ENCODE data around the gene MMP25. TPM values are rescaled to one million over a fixed set of nuclear protein-coding genes. Genes with fewer than 3 reads are reported as not detected.

MMP25 gene
- total and polyA plus RNA-seq, 10 of the 15 experiments (the other 5 are each of a cell fraction or from before 2014, with no cell fraction given) = 0.03 to 0.36 (median 0.13) TPM; not detected in 1

- no peak for TF ChIP-seq HSF1 (IDR thresholded peaks at IDR 0.05; ENCODE audit: low read depth, low read length)
- no peak for TF ChIP-seq SREBF2 (IDR thresholded peaks at IDR 0.05; ENCODE audit: low read length)
- TF ChIP-seq, protein P1, sequence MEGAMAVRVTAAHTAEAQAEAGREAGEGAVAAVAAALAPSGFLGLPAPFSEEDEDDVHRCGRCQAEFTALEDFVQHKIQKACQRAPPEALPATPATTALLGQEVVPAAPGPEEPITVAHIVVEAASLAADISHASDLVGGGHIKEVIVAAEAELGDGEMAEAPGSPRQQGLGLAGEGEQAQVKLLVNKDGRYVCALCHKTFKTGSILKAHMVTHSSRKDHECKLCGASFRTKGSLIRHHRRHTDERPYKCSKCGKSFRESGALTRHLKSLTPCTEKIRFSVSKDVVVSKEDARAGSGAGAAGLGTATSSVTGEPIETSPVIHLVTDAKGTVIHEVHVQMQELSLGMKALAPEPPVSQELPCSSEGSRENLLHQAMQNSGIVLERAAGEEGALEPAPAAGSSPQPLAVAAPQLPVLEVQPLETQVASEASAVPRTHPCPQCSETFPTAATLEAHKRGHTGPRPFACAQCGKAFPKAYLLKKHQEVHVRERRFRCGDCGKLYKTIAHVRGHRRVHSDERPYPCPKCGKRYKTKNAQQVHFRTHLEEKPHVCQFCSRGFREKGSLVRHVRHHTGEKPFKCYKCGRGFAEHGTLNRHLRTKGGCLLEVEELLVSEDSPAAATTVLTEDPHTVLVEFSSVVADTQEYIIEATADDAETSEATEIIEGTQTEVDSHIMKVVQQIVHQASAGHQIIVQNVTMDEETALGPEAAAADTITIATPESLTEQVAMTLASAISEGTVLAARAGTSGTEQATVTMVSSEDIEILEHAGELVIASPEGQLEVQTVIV (IDR thresholded peaks at IDR 0.05; ENCODE audit: borderline replicate concordance, partially characterized antibody) = no peak
- no peak for TF ChIP-seq KDM1A (IDR thresholded peaks at IDR 0.05; ENCODE audit: borderline replicate concordance)
- no peak for TF ChIP-seq MXI1 (IDR thresholded peaks at IDR 0.05; ENCODE audit: low read depth, low read length)
- no peak for TF ChIP-seq CHD4 (IDR thresholded peaks at IDR 0.05)
- TF ChIP-seq MEF2B (IDR thresholded peaks at IDR 0.05; ENCODE audit: partially characterized antibody, poor library complexity, severe bottlenecking) = no peak
- no peak for TF ChIP-seq RB1 (IDR thresholded peaks at IDR 0.05; ENCODE audit: borderline replicate concordance)
- no peak for TF ChIP-seq CREB1 (IDR thresholded peaks at IDR 0.05; ENCODE audit: low read depth)
- TF ChIP-seq CBX3 (IDR thresholded peaks at IDR 0.05; ENCODE audit: borderline replicate concordance, low read depth) = no peak
These were observed 37.7 kb upstream of the MMP25 start (continued) for GRCh38 chr16:3008690-3009037.
